ENCODE measurements around the gene FRMD1.

DNA sequence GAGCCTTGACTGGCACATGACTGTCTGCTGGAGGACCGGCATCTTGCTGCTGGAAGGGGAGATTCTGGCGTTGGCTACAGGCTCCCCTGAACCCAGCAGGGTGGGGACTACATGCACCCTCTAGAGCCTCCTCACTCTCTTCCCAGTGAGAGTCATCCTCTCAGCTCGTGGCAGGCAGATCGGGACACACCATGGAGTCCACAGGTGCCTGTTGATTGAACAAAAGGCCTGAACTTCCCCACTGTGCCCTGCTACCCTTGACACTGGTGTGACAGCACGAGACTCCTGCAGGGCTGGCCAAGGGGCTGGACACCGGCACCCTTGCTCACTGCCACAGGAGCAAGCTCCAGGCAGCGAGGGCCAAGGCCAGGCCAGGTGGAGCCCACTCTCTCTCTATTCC lies 8.2 kb downstream of the FRMD1 start:
- TF ChIP-seq, protein P1, sequence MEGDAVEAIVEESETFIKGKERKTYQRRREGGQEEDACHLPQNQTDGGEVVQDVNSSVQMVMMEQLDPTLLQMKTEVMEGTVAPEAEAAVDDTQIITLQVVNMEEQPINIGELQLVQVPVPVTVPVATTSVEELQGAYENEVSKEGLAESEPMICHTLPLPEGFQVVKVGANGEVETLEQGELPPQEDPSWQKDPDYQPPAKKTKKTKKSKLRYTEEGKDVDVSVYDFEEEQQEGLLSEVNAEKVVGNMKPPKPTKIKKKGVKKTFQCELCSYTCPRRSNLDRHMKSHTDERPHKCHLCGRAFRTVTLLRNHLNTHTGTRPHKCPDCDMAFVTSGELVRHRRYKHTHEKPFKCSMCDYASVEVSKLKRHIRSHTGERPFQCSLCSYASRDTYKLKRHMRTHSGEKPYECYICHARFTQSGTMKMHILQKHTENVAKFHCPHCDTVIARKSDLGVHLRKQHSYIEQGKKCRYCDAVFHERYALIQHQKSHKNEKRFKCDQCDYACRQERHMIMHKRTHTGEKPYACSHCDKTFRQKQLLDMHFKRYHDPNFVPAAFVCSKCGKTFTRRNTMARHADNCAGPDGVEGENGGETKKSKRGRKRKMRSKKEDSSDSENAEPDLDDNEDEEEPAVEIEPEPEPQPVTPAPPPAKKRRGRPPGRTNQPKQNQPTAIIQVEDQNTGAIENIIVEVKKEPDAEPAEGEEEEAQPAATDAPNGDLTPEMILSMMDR (IDR thresholded peaks at IDR 0.05): no peak
- TF ChIP-seq POLR2A (IDR thresholded peaks at IDR 0.05): no peak
- TF ChIP-seq POLR2AphosphoS5 (IDR thresholded peaks at IDR 0.05): no peak
- TF ChIP-seq EP300 (IDR thresholded peaks at IDR 0.05; ENCODE audit: low read depth): no peak

Measured in transverse colon (tissue), 4 donors.